Activated CD4-positive, alpha-beta T cell treated with anti-CD3 and anti-CD28 coated beads, Interleukin-2, amount 50 U/mL, for 48 hours (primary cell): ENCODE results near the gene EVC2.
A peak's percentile ranks its signal among the peaks of the same experiment; 100 is the strongest.

Experiments used
- DNase-seq, 2 experiments: peaks; one replicate each; pipeline ENCODE4 v3.0.0-alpha.2; 2020

Gene EVC2

GRCh38 chr4:5708449-5709206 is at the start of gene EVC2:
Gene EVC2, minus strand, starts transcription at chr4:5708559. Its CDS starts 46 bp downstream, at chr4:5708513.
- peak; percentile 21 to 37 for DNase-seq

DNA sequence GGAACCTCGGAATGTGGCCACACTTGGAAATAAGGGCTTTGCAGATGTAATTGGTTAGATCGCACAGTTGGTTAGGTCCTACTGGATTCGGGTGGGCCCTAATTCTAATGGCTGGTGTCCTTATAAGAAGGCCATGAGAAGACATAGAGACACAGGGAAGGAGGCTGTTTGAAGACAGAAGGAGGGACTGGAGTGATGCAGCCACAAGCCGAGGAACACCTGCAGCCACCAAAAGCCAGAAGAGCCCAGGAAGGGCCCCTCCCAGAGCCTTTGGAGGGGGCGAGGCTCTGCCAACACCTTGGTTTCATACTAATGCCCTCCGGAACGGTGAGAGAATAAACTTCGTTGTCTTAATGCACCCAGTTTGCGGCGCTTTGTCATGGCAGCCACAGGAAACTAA is 49.6 kb upstream of the EVC2 start:
- no peak for DNase-seq

DNA sequence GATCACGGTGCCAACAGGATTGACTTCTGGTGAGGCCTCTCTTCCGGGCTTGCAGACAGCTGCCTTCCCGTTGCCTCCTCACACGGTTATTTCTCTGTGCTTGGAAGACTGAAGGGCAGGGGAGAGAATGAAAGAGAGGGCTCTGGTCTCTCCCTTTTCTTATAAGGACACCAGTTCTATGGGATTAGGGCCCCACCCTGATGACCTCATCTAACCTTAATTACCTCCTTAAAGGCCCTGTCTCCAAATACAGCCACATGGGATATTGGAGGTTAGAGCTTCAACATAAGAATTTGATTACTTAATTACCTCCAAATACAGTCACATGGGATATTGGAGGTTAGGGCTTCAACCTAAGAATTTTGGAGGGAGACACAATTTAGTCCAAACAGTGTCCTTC is 49.2 kb upstream of the EVC2 start:
- no peak for DNase-seq

DNA sequence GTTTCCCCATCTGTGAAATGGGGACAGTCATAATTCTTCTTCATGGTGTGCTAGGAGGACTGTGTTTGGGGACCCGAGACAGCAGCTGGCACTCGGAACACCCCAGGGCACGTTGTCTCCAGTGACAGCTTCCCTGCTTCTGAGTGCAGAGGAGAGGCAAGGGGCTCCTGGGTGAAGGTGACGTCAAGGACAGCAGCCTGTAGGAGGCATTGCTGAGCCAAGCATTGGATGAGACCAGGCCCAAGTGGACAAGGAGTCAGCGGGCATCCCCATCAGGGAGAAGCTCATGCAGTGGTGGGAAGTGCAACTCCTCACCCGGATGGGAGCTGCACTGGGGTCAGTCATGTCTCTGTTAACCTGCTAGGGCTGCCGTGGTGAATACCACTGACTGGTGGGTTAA is 48.7 kb upstream of the EVC2 start:
- DNase-seq: no peak

DNA sequence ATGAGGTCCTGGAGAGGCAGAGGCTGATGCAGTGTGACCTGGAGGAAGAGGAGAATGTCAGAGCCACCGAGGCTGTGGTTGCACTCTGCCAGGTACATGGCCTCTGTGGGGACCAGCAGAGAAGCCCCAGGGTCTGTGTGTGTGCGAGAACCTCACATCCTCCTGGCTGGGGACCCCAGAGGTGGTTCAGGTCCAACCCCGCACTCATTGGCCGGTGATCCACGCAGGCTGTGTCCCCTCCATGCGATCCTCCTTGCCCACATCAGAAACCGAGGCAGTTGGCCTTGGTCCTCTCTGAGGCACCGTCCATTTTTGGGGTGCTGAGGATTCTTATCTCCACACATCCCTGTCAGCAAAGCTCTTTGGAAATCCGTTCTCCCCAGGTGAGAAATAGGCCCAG is 47.9 kb upstream of the EVC2 start:
- DNase-seq: no peak

- DNase-seq: no peak
Measured at GRCh38 chr4:5755679-5756078, 47.3 kb upstream of the EVC2 start.

GRCh38 chr4:5755161-5755560 is 46.8 kb upstream of the EVC2 start:
- no peak for DNase-seq

GRCh38 chr4:5754529-5754881 is 46.1 kb upstream of the EVC2 start:
- no peak for DNase-seq

DNA sequence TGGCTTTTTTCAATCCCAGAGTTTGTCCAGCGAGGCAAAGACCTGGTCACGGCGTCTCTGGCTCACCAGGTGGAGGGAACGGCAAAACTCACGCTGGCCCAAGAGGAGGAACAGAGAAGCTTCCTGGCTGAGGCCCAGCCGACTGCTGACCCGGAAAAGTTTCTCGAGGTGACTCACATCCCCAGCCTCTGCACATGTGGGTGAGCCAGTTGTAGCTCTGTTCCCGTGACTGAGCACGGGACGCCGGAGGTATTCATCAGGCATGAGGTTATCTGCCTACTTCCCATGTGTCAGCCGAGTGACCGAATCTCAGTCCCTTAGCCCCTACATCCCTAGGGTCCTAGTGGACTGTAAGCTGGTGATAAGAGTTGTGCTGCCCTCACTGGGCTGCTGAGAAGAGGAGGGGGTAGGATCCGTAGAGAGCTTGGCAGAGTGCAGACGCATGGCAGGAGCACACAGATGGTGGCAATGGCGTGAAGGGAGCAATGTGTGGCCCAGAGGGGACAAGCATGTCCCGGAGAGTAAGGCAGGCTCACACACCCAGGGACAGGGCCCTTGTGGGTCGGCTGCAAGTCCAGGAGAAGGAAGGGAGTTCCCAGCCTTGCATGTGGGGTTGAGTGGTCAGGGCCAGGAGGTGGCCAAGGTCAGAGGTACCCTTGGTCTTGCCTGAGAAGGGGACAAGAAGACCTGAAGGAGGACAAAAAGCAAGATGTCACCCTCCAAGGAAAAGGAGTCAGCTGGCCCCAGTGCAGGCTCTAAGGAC is 45.6 kb upstream of the EVC2 start:
- no peak for DNase-seq

- DNase-seq: no peak
Measured at GRCh38 chr4:5753366-5753765, 45.0 kb upstream of the EVC2 start.

- DNase-seq: no peak
Measured at GRCh38 chr4:5752376-5753184, 44.2 kb upstream of the EVC2 start.

GRCh38 chr4:5751666-5752375 is 43.5 kb upstream of the EVC2 start:
- no peak for DNase-seq

DNA sequence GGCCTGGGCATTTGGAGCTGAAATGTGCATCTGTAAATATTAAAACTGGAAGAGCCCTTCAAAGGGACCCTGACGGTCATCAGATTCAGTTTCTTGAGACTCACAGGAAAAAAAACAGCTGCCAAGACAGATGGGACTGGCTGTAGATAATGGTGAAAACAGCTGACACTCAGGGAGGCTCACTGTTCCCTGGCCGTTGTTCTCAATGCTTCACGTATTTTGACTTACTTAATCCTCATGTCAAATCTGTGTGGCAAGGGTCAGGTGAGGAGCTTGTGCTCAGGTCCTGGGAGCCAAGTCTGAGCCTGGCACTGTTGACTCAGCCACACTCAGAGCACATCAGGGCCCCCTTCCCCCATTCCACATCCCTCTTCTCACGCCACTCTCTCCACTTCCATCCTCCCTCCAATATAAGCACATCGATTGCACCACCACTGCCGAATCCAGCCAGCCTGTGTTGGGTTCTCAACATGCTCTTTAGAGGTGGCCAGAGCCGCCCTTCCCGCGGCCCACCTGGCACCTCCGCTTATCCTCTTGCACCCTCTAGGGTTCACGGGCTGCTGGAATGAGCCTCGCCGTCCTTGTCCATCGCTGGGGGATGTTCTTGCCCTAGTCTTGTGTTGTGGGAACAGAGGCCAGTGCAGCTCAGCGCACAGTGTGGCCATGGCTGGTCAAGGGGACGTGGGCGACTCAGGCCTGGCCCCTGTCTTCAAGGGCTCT is 42.7 kb upstream of the EVC2 start:
- no peak for DNase-seq

DNA sequence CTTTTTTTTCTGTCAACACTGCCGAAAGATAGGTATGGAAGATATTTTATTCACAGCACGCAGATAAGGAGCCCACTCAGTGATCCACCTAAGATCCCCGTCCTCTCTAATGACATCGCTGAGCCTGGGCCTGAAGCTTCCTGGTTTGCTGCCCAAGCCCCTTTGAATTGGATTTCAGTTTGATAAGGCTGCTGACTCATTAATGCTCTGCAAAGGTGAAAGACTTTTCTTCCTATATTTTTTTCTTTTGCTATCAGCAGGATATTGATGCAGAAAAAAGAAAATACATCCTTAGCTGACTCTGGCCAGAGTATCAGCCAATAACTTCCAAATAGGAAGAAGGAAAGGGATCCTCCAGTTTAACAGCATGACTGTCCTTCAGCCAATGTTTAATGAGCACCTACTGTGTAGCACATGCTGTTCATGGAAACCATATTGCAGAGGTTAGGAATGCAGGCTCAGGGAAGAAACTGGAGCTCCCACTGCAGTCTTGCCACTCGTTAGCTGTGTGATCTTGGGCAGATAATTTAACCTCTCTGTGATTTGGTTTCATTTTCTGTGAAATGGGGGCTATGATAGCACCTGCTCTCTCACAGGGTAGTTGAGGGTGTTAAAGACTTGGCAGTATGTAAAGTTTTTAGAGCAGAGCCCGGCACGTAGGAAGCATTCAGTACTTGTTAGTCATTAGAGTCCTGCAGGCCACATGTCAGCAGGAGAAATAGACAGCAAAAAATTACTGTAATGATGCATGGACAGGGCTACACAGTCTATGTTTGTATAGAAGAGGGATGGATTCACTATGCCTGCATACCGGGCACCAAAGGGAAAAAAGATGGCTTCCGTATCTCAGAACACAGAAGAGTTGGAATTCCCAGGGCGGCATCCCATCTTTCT is 41.9 kb upstream of the EVC2 start:
- DNase-seq: no peak

DNA sequence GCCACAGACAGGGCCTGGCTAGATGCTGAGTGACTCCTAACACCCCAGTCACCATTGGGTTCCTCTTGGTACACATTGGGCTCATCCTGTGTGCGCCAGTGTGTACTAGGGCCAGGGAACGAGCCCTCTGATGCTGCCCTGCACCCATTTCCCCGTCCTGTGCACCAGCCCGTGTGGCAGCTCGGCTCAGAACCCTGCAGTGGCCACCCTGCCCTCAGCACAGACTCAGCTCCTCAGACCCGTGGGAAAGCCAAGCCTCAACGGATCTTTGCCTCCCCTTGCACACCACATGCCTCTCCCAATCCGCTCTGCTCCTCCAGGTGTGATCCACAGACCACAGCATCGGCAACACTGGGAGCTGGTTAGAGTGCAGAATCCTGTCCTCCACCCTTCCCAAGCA is 41.2 kb upstream of the EVC2 start:
- DNase-seq: no peak

- no peak for DNase-seq
Measured at GRCh38 chr4:5747738-5748375, 39.5 kb upstream of the EVC2 start.

DNA sequence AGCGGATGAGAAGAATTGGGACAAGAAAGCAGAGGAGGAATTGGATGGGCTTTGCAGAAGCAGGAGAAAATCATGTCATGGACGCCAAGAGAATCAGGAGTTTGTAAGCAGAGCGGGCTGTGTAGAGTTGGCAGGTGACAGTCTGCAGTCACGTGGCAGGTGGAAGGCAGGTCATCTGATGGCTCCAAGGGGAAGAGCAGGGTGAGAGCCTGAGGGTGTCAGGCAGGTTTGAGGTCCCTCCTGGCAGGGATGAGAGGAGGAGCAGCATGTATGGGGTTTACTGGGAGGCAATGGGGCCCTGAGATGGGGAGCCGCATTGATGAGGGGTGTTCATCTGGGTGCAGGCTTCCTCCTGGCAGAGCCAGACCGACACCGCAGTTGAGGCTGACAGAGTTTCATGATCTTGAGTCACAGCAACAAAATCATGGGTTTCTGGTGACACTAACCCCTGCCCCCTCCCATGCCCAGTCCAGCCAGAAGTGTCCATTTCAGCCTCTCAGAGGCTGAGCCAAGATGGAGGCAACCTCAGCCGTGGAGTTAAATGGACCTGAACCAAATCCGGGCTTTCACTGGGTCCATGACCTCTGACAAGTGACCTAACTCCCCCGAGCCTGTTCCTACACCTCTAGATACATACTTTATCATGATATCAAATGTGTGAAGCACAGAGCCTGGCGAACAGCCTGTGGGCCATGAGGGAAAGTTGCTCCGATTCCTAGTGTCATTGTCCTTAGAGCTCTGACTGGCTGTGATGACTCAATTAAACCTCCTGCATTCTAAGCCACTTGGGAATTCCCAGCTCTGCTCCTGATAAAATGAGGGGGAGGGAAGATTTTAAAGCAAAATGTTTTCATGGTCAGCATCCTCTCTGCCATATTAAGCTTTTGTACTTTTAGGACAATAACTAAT is 38.7 kb upstream of the EVC2 start:
- DNase-seq: no peak

GRCh38 chr4:5746250-5746649 is 37.9 kb upstream of the EVC2 start:
- DNase-seq: no peak

- DNase-seq: no peak
Measured at GRCh38 chr4:5742968-5743367, 34.6 kb upstream of the EVC2 start.

DNA sequence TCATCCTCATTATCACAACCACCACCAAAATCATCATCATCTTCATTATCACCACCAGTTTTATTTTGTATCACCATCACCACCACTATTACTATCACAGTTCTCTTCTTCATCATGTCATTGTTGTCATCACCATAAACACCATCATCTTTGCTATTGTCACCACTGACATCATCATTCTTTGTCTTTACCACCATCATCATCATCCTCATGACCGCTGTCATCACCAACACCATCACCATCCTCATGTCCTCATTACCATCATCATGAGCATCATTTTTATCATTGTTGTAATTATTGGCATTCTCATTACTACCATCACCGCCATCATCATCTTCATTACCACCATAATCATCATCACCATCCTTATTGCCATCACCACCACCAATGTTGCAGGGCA is 34.0 kb upstream of the EVC2 start:
- DNase-seq: no peak
